NCI-H748 (cell line): Measurements from ENCODE around the gene TMEM176B.

ENCODE experiments used
- DNase-seq: peaks from one replicate; lab custom pipeline; 2025; ENCODE audit not compliant: unreplicated experiment; lab: John Stamatoyannopoulos, UW

Gene TMEM176B

DNA sequence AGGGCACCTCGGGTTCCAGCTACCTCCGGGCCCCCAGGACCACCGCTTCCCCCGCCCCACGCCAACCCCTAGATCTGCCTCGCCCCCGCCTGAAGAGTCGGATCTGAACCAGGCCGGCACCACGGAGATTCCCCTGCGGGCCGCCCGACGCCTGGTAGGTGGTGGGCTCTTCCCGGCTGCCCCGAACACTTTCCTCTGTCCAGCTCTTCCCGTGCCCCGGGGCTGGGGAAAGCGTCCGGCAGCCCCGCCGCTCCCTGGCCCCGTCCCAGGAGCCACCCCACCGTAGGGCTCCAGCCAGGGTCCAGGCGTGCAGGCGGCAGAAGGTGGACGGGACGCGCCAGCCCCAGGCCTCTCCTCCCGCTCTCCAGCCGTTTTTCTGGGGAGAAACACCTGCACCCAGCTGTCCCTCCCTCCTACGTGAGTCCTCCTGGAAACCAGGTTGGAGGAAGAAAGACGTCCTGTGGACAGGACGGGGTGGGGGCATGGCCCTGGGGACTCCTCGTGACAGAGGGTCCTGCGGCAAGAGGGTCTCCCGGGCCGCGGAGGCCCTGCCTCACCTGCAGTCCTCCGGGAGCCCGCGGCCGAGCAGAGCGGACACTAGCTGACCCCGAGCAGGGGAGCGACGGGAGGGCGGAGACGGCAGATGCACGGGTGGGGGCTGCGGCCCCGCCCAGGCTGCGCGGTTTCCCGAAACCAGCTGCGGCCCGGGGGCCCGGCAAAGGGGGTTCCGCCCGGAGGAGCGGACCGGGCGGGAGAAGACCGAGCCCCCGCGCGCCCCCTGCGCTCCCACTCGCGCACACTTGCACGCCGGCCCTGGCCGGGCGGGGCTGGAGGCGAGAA, at the start of gene TMEM176B:
Gene TMEM176B (minus strand): TSS at position 624 of the 840 bp plus-strand sequence. CDS start 3,795 bp downstream, outside the sequence.
- peak; percentile 73 for DNase-seq

GRCh38 chr7:150849204-150849775, 49.1 kb upstream of the TMEM176B start:
- no peak for DNase-seq

GRCh38 chr7:150848561-150849115, 48.5 kb upstream of the TMEM176B start:
- no peak for DNase-seq

DNA sequence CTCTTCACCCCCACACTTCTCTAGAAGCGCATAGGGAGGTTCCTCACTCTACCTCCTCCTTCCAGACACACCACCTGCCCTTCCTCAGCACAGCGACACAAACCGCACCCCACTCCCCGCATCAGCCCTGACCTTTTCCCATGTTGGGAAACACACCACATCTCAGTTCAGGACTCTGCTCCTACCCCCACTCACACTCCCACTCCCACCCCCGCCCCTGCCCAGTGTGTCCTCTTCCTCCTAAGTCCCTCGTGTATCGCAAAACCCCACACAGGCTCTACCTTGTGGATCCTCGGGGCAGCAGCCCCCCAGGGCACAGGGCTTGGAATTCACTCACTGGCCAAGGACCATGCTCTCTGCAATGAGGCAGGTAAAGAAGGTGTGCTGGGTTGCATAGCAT, 47.9 kb upstream of the TMEM176B start:
- no peak for DNase-seq

- no peak for DNase-seq
Measured at GRCh38 chr7:150847536-150847935, 47.4 kb upstream of the TMEM176B start.

- no peak for DNase-seq
Measured at GRCh38 chr7:150846291-150847115, 46.3 kb upstream of the TMEM176B start.

DNA sequence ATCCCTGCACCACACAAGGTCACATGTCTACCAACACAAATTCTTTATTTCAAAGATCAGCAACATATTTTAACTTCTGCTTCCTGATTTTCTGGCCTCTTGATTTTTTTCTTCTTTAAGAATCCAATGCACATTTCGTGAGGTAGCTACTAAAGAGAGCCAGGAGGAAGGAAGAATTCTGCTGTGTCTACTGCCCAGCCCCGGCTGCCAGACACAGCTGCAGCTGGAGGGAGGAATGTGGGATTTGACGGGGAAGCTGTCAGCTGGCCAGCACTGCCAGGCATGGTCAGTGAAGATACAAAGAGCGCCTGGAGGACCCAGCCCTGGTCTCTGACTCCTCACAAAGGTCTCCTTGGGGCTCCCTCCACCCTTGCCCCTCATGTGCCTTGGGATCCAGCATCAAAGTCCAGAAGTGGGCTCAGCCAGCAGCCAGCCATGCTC, 45.3 kb upstream of the TMEM176B start:
- DNase-seq = no peak

DNA sequence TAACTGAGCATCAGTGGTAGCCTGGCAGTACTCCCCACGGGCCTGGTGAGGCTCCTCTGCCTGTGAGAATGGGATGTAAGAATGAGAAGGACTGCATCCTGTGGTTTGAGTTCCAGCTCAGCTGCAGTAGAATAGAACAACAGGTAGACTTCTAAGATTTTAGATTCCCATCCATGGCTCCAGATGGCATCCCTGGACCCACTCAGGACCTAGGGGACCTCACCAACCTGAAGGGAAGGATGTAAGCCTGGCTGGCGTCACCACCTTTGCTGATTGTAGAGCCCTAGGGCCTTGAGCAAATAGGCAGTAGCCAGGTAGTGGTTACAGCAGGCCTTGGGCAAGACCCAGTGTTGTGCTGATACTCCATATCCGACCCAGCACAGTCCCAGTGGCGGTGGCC, 42.6 kb upstream of the TMEM176B start:
- no peak for DNase-seq

DNA sequence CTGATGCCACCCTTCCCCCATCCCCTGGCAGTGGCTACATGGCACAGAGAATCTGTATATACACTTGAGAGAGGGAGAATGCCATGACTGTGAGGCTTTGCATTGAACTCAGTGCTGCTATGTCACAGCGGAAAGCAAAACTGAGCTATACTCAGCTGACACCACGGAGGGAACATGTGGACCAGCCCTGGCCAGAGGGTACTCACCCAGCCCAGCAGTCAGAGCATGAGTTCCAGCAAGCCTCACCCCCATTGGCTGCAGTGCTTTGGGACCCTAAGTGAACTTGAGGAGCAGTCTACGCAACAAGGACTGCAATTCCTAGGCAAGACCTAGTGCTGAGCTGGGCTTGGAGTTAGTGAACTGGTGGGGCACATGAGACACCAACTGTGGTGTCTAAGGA, 41.9 kb upstream of the TMEM176B start:
- no peak for DNase-seq

DNA sequence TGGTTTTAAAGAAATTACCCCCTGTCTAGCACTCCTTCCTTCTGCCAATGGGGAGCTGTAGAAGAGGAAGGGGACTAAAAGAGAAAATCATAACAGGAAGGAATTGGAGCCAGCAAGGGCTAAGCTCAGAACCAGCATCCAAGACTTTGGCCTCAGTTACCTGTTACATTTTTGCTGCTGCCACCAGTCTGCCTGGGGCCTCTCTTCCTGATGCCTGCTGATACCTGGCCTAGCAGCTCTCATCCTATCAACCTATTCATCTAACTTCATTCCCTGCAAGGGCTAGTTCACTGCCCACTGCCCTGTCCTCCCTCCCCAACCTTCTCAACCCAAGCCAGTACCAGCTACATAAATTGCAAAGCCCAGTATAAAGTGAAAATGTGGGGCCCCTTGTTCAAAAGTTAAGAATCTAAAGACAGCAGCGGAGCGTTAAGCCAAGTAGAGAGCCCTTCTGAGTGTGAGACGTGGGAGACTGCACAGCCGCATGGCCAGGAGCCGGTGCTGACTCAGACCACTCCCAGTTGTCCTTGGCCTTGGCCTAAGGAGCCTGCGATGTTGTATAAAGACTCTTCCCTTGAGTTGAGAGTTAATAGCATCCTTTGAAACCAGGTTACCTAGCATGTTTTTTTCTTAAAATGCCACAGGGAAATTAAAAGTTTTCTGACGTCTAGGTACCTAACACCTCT, 38.9 kb upstream of the TMEM176B start:
- DNase-seq = no peak

- no peak for DNase-seq
Measured at GRCh38 chr7:150835702-150836280, 35.6 kb upstream of the TMEM176B start.

DNA sequence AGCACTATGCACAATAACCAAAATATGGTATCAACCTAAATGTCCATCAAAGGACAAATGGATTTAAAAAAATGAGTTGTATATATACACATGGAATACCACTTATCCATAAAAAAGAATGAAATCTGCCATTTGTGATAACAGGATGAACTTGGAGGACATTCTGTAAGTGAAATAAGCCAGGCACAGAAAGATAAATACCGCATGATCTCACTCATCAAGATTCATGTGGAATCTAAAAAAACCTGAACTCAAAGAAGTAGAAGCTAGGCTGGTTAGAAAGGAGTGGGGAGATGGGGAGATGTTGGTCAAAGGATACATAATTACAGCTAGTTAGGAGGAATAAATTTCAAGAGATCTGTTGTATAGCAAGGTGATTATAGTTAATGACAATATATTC, 34.9 kb upstream of the TMEM176B start:
- no peak for DNase-seq

- no peak for DNase-seq
Measured at GRCh38 chr7:150831851-150832250, 31.7 kb upstream of the TMEM176B start.

DNA sequence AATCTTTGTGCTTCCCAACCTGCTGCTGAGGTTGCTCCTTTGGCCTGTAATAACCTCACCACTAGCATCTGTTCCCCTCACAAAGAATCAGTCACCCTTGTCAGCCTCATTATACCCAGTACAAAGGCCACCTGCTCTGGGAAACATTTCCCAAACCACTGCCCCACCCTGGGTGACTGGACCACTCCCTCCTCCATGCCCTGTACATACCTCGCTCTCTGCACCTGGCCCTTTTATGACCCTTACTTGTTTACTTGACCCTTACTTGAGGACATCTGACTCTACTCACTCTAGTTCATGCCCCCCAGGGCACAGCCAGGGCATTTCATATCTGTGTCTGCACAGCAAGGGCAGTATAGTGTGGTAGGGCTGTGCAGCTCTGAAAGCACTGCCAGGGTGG, 30.8 kb upstream of the TMEM176B start:
- DNase-seq = peak; percentile 96

DNA sequence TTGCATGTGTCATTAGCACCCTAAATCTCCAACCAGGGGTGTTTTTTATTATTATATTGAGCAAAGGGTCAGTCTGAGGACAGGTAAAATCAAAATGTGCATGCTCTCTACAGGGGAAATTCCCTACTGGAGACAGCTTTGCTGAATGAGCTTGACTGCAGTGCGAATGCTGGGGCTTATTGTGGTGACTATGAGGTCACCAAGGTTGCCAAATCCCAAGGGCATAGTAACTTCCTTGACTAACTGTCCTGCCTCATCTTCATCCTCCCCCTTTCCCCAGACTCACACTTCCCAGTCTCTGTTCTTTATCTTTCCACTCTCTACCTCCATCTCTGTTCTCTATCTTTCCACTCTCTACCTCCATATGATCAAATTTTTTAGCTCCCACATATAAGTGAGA, 29.3 kb upstream of the TMEM176B start:
- no peak for DNase-seq

GRCh38 chr7:150828384-150828783, 28.2 kb upstream of the TMEM176B start:
- no peak for DNase-seq

DNA sequence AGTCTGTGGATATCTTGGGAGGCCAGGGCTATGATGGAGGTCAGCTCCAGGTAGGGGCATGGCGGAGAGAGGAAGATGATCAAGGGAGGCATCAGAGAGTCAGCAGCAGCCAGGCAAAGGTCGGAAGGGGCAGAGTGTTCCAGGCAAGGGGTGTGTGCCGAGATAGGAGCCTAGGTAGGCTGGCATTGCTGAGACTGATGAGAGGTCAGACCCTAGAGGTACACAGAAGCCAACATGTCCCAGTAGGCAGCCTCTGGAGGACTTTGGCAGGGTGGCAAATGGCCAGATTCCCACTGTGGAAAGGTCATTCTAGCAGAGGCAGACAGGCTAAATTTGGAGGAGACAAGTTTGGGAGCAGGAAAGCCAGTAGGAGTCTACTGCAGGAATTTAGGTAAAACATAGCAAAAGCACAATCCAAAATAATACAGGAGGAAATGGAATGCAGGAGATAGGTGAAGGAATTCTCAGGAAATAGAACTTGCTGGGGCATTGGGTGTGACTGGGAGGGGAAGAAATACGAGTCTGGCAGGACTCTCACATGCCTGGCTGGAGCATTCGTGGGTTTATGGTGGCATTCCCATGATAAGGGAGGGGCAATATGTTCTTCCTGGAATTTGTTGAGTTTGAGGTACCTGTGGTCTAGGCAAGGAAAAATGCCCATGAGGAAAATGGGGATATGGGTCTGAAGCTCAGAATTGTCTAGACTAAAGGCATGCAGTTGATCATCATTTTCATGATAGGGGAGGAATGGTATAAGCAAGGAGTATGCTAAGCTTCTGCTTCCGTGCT, 26.1 kb upstream of the TMEM176B start:
- DNase-seq = no peak

- no peak for DNase-seq
Measured at GRCh38 chr7:150824379-150825177, 24.4 kb upstream of the TMEM176B start.
